Ovary (tissue), 3 donors: ENCODE measurements around the gene GUCA2B.

ENCODE experiments used
- POLR2A ChIP-seq: fragments of 450-650 bp; IDR thresholded peaks from one replicate; pipeline ENCODE4 v1.6.1; 2017; ENCODE audit warnings: antibody characterized with exemption, mild to moderate bottlenecking, moderate library complexity
- TF ChIP-seq, protein P1 (sequence below), 3 donors: fragments of 450-650 bp in 2 of 3; fragments of 200-600 bp in 1 of 3; IDR thresholded peaks; one replicate each; pipeline versions ENCODE4 v1.5.1 to v1.8.0; 2016 to 2022; ENCODE audit warnings: antibody characterized with exemption in 3 of 3, mild to moderate bottlenecking in 1 of 3
- donor health status: DM: no; HTN: no; CAD: no.

DNA sequence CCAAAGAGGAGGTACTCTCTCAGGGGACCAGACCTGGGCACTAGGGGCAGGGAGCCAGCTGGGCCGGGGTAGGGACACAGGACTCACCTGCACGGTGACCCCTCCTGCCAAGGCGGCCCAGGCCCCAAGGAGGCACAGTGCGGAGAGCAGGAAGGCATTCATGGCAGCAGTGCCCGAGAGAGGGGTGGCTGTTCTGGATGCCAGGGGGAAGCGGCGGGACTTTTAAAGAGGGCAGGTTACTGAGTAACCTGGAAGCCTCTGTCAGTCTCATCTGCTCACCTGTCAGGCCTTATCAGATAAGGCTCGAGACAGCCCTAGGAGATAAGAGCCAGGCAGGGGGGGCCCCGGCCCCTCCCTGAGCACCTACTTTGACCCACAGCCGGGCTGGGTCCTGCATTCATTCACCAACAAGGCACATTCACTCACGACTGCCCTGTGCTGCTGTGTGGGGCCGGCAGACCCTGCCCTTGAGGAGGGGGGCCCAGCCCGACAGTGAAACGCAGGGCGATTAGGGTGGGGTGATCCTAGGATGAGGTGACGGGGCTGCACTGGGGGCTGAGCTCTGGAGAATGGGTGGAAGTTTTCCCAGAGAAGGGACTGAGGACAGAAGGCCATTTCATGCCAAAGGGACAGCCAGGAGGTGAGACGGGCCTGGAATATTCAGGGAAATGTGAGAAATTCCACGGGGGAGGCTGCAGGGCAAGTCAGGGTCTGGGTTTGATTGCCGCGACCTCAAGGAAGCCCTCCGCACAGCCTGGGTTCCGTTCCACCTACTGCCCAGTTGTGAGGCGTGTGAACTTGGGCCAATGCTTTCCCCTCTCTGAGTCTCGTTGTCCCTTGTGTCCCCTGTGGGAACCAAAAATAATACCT is 11.6 kb downstream of the GUCA2B start, which contains the start of gene GUCA2A:
- no peak for TF ChIP-seq POLR2A
- TF ChIP-seq, protein P1, sequence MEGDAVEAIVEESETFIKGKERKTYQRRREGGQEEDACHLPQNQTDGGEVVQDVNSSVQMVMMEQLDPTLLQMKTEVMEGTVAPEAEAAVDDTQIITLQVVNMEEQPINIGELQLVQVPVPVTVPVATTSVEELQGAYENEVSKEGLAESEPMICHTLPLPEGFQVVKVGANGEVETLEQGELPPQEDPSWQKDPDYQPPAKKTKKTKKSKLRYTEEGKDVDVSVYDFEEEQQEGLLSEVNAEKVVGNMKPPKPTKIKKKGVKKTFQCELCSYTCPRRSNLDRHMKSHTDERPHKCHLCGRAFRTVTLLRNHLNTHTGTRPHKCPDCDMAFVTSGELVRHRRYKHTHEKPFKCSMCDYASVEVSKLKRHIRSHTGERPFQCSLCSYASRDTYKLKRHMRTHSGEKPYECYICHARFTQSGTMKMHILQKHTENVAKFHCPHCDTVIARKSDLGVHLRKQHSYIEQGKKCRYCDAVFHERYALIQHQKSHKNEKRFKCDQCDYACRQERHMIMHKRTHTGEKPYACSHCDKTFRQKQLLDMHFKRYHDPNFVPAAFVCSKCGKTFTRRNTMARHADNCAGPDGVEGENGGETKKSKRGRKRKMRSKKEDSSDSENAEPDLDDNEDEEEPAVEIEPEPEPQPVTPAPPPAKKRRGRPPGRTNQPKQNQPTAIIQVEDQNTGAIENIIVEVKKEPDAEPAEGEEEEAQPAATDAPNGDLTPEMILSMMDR (IDR thresholded peaks at IDR 0.05): no peak
